ENCODE results near the gene MET. TPM values are rescaled to one million over a fixed set of nuclear protein-coding genes. Genes with fewer than 3 reads are reported as not detected.

MET gene
- total RNA-seq, 1 experiment from 2014 or later: 242 TPM

DNA sequence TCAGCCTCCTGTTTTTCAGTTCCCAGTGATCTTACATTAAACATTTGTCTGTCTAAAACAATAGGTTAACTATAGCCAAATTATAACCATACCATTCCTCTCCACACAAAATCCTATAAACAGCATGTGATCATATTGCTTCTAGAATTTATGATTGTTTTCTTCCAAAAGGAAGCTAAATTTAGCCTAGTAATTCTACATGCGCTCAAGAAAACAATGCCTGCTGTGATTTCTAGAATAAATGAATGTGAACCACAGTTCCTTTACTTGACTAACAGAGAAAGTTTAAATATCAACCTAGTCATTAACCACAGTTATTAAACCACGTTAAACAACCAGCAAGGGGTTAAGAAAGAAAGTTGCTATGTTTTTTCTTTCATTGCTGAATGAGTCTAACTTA is 26.4 kb downstream of the MET start:
- peaks cover 55% of the 10 kb centered on the region for H3K4me1 Mint-ChIP-seq (ENCODE audit: low read depth, unreplicated experiment)
- no peaks in the 10 kb centered on the region for H3K27me3 Mint-ChIP-seq (ENCODE audit: unreplicated experiment)
- no peak overlapping the region for H3K27ac Mint-ChIP-seq (ENCODE audit: unreplicated experiment)
- TF ChIP-seq, protein P1, sequence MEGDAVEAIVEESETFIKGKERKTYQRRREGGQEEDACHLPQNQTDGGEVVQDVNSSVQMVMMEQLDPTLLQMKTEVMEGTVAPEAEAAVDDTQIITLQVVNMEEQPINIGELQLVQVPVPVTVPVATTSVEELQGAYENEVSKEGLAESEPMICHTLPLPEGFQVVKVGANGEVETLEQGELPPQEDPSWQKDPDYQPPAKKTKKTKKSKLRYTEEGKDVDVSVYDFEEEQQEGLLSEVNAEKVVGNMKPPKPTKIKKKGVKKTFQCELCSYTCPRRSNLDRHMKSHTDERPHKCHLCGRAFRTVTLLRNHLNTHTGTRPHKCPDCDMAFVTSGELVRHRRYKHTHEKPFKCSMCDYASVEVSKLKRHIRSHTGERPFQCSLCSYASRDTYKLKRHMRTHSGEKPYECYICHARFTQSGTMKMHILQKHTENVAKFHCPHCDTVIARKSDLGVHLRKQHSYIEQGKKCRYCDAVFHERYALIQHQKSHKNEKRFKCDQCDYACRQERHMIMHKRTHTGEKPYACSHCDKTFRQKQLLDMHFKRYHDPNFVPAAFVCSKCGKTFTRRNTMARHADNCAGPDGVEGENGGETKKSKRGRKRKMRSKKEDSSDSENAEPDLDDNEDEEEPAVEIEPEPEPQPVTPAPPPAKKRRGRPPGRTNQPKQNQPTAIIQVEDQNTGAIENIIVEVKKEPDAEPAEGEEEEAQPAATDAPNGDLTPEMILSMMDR (IDR thresholded peaks at IDR 0.05; ENCODE audit: unreplicated experiment): no peak
- CTCF ChIA-PET: no interaction called here
- no peak overlapping the region for H3K4me3 Mint-ChIP-seq (ENCODE audit: low read depth, unreplicated experiment)
- no peak for DNase-seq
- BruUV-seq (replicated peaks): no TSS peak
- H3K9me3 Mint-ChIP-seq (ENCODE audit: low read depth, unreplicated experiment): no peaks in the 10 kb centered on the region
- H3K36me3 Mint-ChIP-seq (ENCODE audit: insufficient read depth, unreplicated experiment): peaks cover 64% of the 10 kb centered on the region
- intact Hi-C loops (cut with micrococcal nuclease; ENCODE audit: unreplicated experiment): no loop called here

DNA sequence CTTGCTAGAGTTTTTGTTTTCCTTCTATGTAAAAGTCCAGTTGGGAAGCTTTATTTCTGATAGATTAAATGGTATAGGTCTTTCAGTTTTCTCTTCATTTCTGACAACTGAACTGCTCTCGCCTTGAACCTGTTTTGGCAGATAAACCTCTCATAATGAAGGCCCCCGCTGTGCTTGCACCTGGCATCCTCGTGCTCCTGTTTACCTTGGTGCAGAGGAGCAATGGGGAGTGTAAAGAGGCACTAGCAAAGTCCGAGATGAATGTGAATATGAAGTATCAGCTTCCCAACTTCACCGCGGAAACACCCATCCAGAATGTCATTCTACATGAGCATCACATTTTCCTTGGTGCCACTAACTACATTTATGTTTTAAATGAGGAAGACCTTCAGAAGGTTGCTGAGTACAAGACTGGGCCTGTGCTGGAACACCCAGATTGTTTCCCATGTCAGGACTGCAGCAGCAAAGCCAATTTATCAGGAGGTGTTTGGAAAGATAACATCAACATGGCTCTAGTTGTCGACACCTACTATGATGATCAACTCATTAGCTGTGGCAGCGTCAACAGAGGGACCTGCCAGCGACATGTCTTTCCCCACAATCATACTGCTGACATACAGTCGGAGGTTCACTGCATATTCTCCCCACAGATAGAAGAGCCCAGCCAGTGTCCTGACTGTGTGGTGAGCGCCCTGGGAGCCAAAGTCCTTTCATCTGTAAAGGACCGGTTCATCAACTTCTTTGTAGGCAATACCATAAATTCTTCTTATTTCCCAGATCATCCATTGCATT is 27.1 kb downstream of the MET start:
- no peak for DNase-seq
- H3K4me3 Mint-ChIP-seq (ENCODE audit: low read depth, unreplicated experiment): no peak overlapping the region
- peaks cover 68% of the 10 kb centered on the region for H3K36me3 Mint-ChIP-seq (ENCODE audit: insufficient read depth, unreplicated experiment)
- H3K27me3 Mint-ChIP-seq (ENCODE audit: unreplicated experiment): no peaks in the 10 kb centered on the region
- TF ChIP-seq, protein P1 (IDR thresholded peaks at IDR 0.05; ENCODE audit: unreplicated experiment): no peak
- BruUV-seq (replicated peaks): no TSS peak
- H3K9me3 Mint-ChIP-seq (ENCODE audit: low read depth, unreplicated experiment): no peaks in the 10 kb centered on the region
- CTCF ChIA-PET: interaction anchor here (0.6 kb wide), 1 partner anchor 10 kb away, joined by 3 read pairs; no protein-coding TSS in a partner anchor
- H3K4me1 Mint-ChIP-seq (ENCODE audit: low read depth, unreplicated experiment): peaks cover 56% of the 10 kb centered on the region
- H3K27ac Mint-ChIP-seq (ENCODE audit: unreplicated experiment): no peak overlapping the region
- intact Hi-C loops (cut with micrococcal nuclease; ENCODE audit: unreplicated experiment): no loop called here

DNA sequence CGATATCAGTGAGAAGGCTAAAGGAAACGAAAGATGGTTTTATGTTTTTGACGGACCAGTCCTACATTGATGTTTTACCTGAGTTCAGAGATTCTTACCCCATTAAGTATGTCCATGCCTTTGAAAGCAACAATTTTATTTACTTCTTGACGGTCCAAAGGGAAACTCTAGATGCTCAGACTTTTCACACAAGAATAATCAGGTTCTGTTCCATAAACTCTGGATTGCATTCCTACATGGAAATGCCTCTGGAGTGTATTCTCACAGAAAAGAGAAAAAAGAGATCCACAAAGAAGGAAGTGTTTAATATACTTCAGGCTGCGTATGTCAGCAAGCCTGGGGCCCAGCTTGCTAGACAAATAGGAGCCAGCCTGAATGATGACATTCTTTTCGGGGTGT is 27.7 kb downstream of the MET start:
- TF ChIP-seq, protein P1 (IDR thresholded peaks at IDR 0.05; ENCODE audit: unreplicated experiment): no peak
- Mint-ChIP-seq H3K36me3 (ENCODE audit: insufficient read depth, unreplicated experiment) (peaks cover 73% of the 10 kb centered on the region), H3K27ac (ENCODE audit: unreplicated experiment) (no peak overlapping the region), H3K4me3 (ENCODE audit: low read depth, unreplicated experiment) (no peak overlapping the region), H3K27me3 (ENCODE audit: unreplicated experiment) (no peaks in the 10 kb centered on the region), H3K9me3 (ENCODE audit: low read depth, unreplicated experiment) (no peaks in the 10 kb centered on the region), H3K4me1 (ENCODE audit: low read depth, unreplicated experiment) (peaks cover 62% of the 10 kb centered on the region)
- TSS peak; percentile 22 for BruUV-seq (replicated peaks)
- intact Hi-C loops (cut with micrococcal nuclease; ENCODE audit: unreplicated experiment): no loop called here
- CTCF ChIA-PET: interaction anchor here (0.6 kb wide), 1 partner anchor 11 kb away, joined by 3 read pairs; no protein-coding TSS in a partner anchor
- no peak for DNase-seq

- H3K9me3 Mint-ChIP-seq (ENCODE audit: low read depth, unreplicated experiment): no peaks in the 10 kb centered on the region
- CTCF ChIA-PET: no interaction called here
- intact Hi-C loops (cut with micrococcal nuclease; ENCODE audit: unreplicated experiment): no loop called here
- H3K4me1 Mint-ChIP-seq (ENCODE audit: low read depth, unreplicated experiment): peaks cover 62% of the 10 kb centered on the region
- H3K36me3 Mint-ChIP-seq (ENCODE audit: insufficient read depth, unreplicated experiment): peaks cover 68% of the 10 kb centered on the region
- H3K27me3 Mint-ChIP-seq (ENCODE audit: unreplicated experiment): no peaks in the 10 kb centered on the region
- TF ChIP-seq, protein P1 (IDR thresholded peaks at IDR 0.05; ENCODE audit: unreplicated experiment): no peak
- peak overlapping the region; percentile 29 for H3K4me3 Mint-ChIP-seq (ENCODE audit: low read depth, unreplicated experiment)
- no peak for DNase-seq
- H3K27ac Mint-ChIP-seq (ENCODE audit: unreplicated experiment): peak overlapping the region; percentile 76
- no TSS peak for BruUV-seq (replicated peaks)
Observed at GRCh38 chr7:116702046-116702785, 30.2 kb downstream of the MET start.

Measured in Calu3 (cell line).